ENCODE data around the gene ENTPD8.

The ENTPD8 gene

GRCh38 chr9:137480686-137481683 lies 39.8 kb upstream of the ENTPD8 start:
- H3K4ac ChIP-seq (ENCODE audit: low read length): peak overlapping the region; percentile 84
- peak overlapping the region; percentile 85 for H2AFZ ChIP-seq (ENCODE audit: low read length)
- peaks cover 10% of the 10 kb centered on the region for H3K79me1 ChIP-seq (ENCODE audit: low read depth, low read length)
- no peaks in the 10 kb centered on the region for H3K36me3 ChIP-seq (replicated peaks in 1 of 2; ENCODE audit: control insufficient read depth in 2 of 2, insufficient read depth in 2 of 2, low read length in 2 of 2)
- H3K27ac ChIP-seq (replicated peaks; ENCODE audit: low read length): no peak overlapping the region
- H3K4me3 ChIP-seq (ENCODE audit: low read length in 2 of 2): peak overlapping the region in 1 of 2 donors; percentile 13
- peak overlapping the region; percentile 94 for H3K14ac ChIP-seq (ENCODE audit: low read length)
- H3K23ac ChIP-seq (ENCODE audit: low read depth, low read length, poor library complexity): peak overlapping the region; percentile 73
- no peak for DNase-seq (ENCODE audit: low spot score)
- H3K4me2 ChIP-seq (ENCODE audit: insufficient read depth, low read length, poor library complexity, severe bottlenecking): peak overlapping the region; percentile 18
- H3K9me3 ChIP-seq (replicated peaks in 1 of 2; ENCODE audit: control insufficient read depth in 2 of 2, insufficient read depth in 1 of 2, low read depth in 1 of 2, low read length in 2 of 2): peaks cover 0 to 8% of the 10 kb centered on the region in 2 donors
- no peak overlapping the region for H2BK120ac ChIP-seq (ENCODE audit: low read depth, low read length)
- H3K9ac ChIP-seq (ENCODE audit: low read depth, low read length, poor library complexity): peak overlapping the region; percentile 77
- H2BK5ac ChIP-seq (ENCODE audit: low read length): peak overlapping the region; percentile 71
- no CpG with 5 or more reads among the region's 38 CpGs for WGBS, 2 donors (ENCODE audit: extremely low coverage in 2 of 2, insufficient read length in 2 of 2, insufficient replicate concordance in 1 of 2)
- peak overlapping the region; percentile 95 for H2AK5ac ChIP-seq (ENCODE audit: low read depth, low read length)
- peak overlapping the region; percentile 48 for H3K18ac ChIP-seq (ENCODE audit: low read length)
- peak overlapping the region; percentile 30 for H4K91ac ChIP-seq (ENCODE audit: low read depth, low read length, poor library complexity)
- H4K8ac ChIP-seq (ENCODE audit: low read depth, low read length): no peak overlapping the region
- H2BK12ac ChIP-seq (ENCODE audit: low read length): no peak overlapping the region
- no peaks in the 10 kb centered on the region for H3K27me3 ChIP-seq (ENCODE audit: control insufficient read depth in 3 of 3, insufficient read depth in 3 of 3, low read depth in 1 of 3, low read length in 3 of 3)
- peak overlapping the region; percentile 94 for H2BK15ac ChIP-seq (ENCODE audit: low read length)
- peaks cover 3 to 13% of the 10 kb centered on the region in 2 donors for H3K4me1 ChIP-seq (ENCODE audit: control insufficient read depth in 2 of 2, insufficient read depth in 1 of 2, low read depth in 1 of 2, low read length in 2 of 2)

DNA sequence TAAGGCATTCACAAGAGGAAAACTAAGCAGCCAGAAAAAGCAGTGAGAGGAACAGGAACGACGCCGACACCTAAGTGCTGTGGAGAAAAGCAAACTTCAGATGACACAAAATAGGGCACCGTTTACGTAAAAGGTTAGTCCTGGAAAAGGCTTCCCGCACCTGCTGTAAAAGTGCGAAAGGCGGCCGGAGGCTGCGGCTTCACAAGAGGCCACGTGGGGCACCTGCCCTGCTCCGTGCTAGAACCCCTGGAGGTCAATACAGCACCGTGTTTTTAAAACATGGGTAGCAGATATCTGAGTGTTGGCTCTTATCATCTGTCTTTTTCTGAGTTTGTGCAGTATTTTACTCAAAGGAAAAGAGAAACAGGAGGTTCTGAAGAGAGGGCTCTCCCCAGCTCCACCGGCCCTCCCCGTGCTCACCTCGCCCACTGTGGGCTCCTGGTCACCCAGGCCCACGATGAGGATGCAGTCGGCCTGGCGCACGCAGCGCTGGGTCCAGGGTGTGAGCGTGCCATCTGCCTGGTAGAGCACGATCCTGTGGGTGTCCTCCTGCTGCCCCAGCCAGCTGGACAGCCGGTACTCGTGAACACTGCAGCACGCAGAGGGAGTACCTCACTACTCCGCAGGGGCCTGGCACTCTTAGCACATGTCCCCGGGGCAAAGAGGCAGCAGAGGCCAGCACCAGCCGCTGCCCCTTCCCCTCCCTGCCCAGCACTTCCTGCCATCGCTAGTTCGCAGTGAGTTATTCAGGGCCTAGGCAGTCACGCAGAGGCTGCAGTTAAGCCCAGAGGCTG lies 38.9 kb upstream of the ENTPD8 start:
- Histone ChIP-seq H2AK5ac (ENCODE audit: low read depth, low read length) (peak overlapping the region; percentile 95), H3K4ac (ENCODE audit: low read length) (peak overlapping the region; percentile 84), H2BK5ac (ENCODE audit: low read length) (peak overlapping the region; percentile 71), H3K9me3 (replicated peaks in 1 of 2; ENCODE audit: control insufficient read depth in 2 of 2, insufficient read depth in 1 of 2, low read depth in 1 of 2, low read length in 2 of 2) (peaks cover 0 to 11% of the 10 kb centered on the region in 2 donors), H3K9ac (ENCODE audit: low read depth, low read length, poor library complexity) (peak overlapping the region; percentile 77), H3K79me1 (ENCODE audit: low read depth, low read length) (peaks cover 10% of the 10 kb centered on the region), H2AFZ (ENCODE audit: low read length) (peak overlapping the region; percentile 85), H3K36me3 (replicated peaks in 1 of 2; ENCODE audit: control insufficient read depth in 2 of 2, insufficient read depth in 2 of 2, low read length in 2 of 2) (no peaks in the 10 kb centered on the region), H3K27ac (replicated peaks; ENCODE audit: low read length) (no peak overlapping the region), H3K4me1 (ENCODE audit: control insufficient read depth in 2 of 2, insufficient read depth in 1 of 2, low read depth in 1 of 2, low read length in 2 of 2) (peaks cover 3 to 13% of the 10 kb centered on the region in 2 donors), H2BK12ac (ENCODE audit: low read length) (peak overlapping the region; percentile 84), H2BK120ac (ENCODE audit: low read depth, low read length) (no peak overlapping the region), H3K23ac (ENCODE audit: low read depth, low read length, poor library complexity) (peak overlapping the region; percentile 80), H4K8ac (ENCODE audit: low read depth, low read length) (peak overlapping the region; percentile 92), H3K18ac (ENCODE audit: low read length) (peak overlapping the region; percentile 71), H4K91ac (ENCODE audit: low read depth, low read length, poor library complexity) (no peak overlapping the region), H3K14ac (ENCODE audit: low read length) (peak overlapping the region; percentile 94), H3K4me3 (ENCODE audit: low read length in 2 of 2) (no peak overlapping the region), H2BK15ac (ENCODE audit: low read length) (peak overlapping the region; percentile 94), H3K27me3 (ENCODE audit: control insufficient read depth in 3 of 3, insufficient read depth in 3 of 3, low read depth in 1 of 3, low read length in 3 of 3) (no peaks in the 10 kb centered on the region), H3K4me2 (ENCODE audit: insufficient read depth, low read length, poor library complexity, severe bottlenecking) (peak overlapping the region; percentile 18)
- no peak for DNase-seq (ENCODE audit: low spot score)
- no CpG with 5 or more reads among the region's 32 CpGs for WGBS, 2 donors (ENCODE audit: extremely low coverage in 2 of 2, insufficient read length in 2 of 2, insufficient replicate concordance in 1 of 2)

GRCh38 chr9:137478962-137479861 lies 38.1 kb upstream of the ENTPD8 start:
- Histone ChIP-seq H3K4me3 (ENCODE audit: low read length in 2 of 2) (peak overlapping the region in 1 of 2 donors; percentile 38), H3K18ac (ENCODE audit: low read length) (peak overlapping the region; percentile 72), H2BK15ac (ENCODE audit: low read length) (peak overlapping the region; percentile 24), H3K14ac (ENCODE audit: low read length) (peak overlapping the region; percentile 56), H3K36me3 (replicated peaks in 1 of 2; ENCODE audit: control insufficient read depth in 2 of 2, insufficient read depth in 2 of 2, low read length in 2 of 2) (no peaks in the 10 kb centered on the region), H3K9me3 (replicated peaks in 1 of 2; ENCODE audit: control insufficient read depth in 2 of 2, insufficient read depth in 1 of 2, low read depth in 1 of 2, low read length in 2 of 2) (peaks cover 2 to 13% of the 10 kb centered on the region in 2 donors), H4K91ac (ENCODE audit: low read depth, low read length, poor library complexity) (no peak overlapping the region), H3K27me3 (ENCODE audit: control insufficient read depth in 3 of 3, insufficient read depth in 3 of 3, low read depth in 1 of 3, low read length in 3 of 3) (no peaks in the 10 kb centered on the region), H2BK5ac (ENCODE audit: low read length) (no peak overlapping the region), H3K4me1 (ENCODE audit: control insufficient read depth in 2 of 2, insufficient read depth in 1 of 2, low read depth in 1 of 2, low read length in 2 of 2) (peaks cover 3 to 13% of the 10 kb centered on the region in 2 donors), H3K23ac (ENCODE audit: low read depth, low read length, poor library complexity) (peak overlapping the region; percentile 93), H3K27ac (replicated peaks; ENCODE audit: low read length) (no peak overlapping the region), H2BK12ac (ENCODE audit: low read length) (peak overlapping the region; percentile 50), H2BK120ac (ENCODE audit: low read depth, low read length) (no peak overlapping the region), H3K79me1 (ENCODE audit: low read depth, low read length) (peaks cover 10% of the 10 kb centered on the region), H3K4me2 (ENCODE audit: insufficient read depth, low read length, poor library complexity, severe bottlenecking) (no peak overlapping the region), H3K9ac (ENCODE audit: low read depth, low read length, poor library complexity) (peak overlapping the region; percentile 50), H3K4ac (ENCODE audit: low read length) (no peak overlapping the region), H2AK5ac (ENCODE audit: low read depth, low read length) (peak overlapping the region; percentile 98), H2AFZ (ENCODE audit: low read length) (peak overlapping the region; percentile 85), H4K8ac (ENCODE audit: low read depth, low read length) (no peak overlapping the region)
- DNase-seq (ENCODE audit: low spot score): no peak
- WGBS, 2 donors (ENCODE audit: extremely low coverage in 2 of 2, insufficient read length in 2 of 2, insufficient replicate concordance in 1 of 2): no CpG with 5 or more reads among the region's 36 CpGs
